Stimulated activated CD4-positive, alpha-beta T cell treated with anti-CD3 and anti-CD28 coated beads, Interleukin-15, amount 100 ng/mL, for 48 hours (primary cell): ENCODE data around the gene ANXA9.

Experiments
- DNase-seq, 2 donors: peaks; one replicate each; pipeline ENCODE4 v3.0.0-alpha.2; 2020; ENCODE audit warnings: low read depth in 2 of 2

Gene ANXA9

GRCh38 chr1:150974580-150975478 is 7.3 kb upstream of the ANXA9 start, which contains the start of gene CERS2:
CERS2 (minus strand) TSS chr1:150974835; CDS start chr1:150969090, 5,745 bp downstream.
- peak; percentile 52 to 66 for DNase-seq

- no peak for DNase-seq
These were observed 5.7 kb upstream of the ANXA9 start for GRCh38 chr1:150976401-150976821.

- peak; percentile 60 to 71 for DNase-seq
These were observed 5.0 kb upstream of the ANXA9 start for GRCh38 chr1:150976879-150977694.

- peak; percentile 75 to 84 for DNase-seq
These were observed 2.7 kb upstream of the ANXA9 start for GRCh38 chr1:150979092-150980056.

- DNase-seq, result no peak
These were observed 801 bp upstream of the ANXA9 start for GRCh38 chr1:150981177-150981804.

- DNase-seq, result no peak
These were observed 3.2 kb downstream of the ANXA9 start for GRCh38 chr1:150985179-150985825.

- DNase-seq, result no peak
These were observed 5.8 kb downstream of the ANXA9 start for GRCh38 chr1:150987924-150988323.

- DNase-seq, result no peak
These were observed 10.5 kb downstream of the ANXA9 start for GRCh38 chr1:150992626-150993025.

- DNase-seq, result no peak
These were observed 12.2 kb downstream of the ANXA9 start for GRCh38 chr1:150994248-150994647.

- no peak for DNase-seq
These were observed 13.4 kb downstream of the ANXA9 start for GRCh38 chr1:150995460-150995859.

GRCh38 chr1:150995896-150996295 is 13.8 kb downstream of the ANXA9 start:
- no peak for DNase-seq

- DNase-seq, result no peak
These were observed 15.2 kb downstream of the ANXA9 start for GRCh38 chr1:150997126-150997872.

GRCh38 chr1:150997949-150998348 is 15.9 kb downstream of the ANXA9 start:
- DNase-seq, result no peak

- no peak for DNase-seq
These were observed 17.1 kb downstream of the ANXA9 start for GRCh38 chr1:150999051-150999674.

GRCh38 chr1:150999926-151000325 is 17.8 kb downstream of the ANXA9 start:
- no peak for DNase-seq

- DNase-seq, result no peak
These were observed 18.3 kb downstream of the ANXA9 start for GRCh38 chr1:151000408-151000807.

- DNase-seq, result no peak
These were observed 19.5 kb downstream of the ANXA9 start for GRCh38 chr1:151001602-151002001.

- no peak for DNase-seq
These were observed 20.0 kb downstream of the ANXA9 start for GRCh38 chr1:151002051-151002450.

GRCh38 chr1:151002611-151003010 is 20.5 kb downstream of the ANXA9 start:
- no peak for DNase-seq
